ENCODE measurements around the gene CDK17.
A peak's percentile ranks its signal among the peaks of the same experiment; 100 is the strongest.

Gene CDK17

GRCh38 chr12:96313606-96314005, 86.6 kb downstream of the CDK17 start:
- DNase-seq, result no peak

DNA sequence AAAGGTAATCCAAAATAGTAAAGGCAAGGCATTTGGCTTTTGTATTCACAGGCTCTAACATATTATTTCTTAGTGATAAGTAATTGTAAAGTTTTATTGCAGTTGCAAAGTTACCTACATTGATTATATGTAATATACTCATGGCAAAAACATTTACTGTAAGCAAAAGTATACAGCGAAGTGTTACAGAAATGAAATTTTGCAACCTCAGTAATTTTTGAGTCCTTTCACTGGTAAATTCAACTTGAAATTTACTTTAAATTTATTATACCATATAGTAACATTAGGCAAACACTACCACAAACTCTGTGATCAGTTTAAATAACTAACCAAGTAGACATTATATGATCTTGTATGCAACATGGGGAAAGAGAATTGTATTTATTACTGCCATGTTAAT, 89.0 kb downstream of the CDK17 start:
- no peak for DNase-seq

DNA sequence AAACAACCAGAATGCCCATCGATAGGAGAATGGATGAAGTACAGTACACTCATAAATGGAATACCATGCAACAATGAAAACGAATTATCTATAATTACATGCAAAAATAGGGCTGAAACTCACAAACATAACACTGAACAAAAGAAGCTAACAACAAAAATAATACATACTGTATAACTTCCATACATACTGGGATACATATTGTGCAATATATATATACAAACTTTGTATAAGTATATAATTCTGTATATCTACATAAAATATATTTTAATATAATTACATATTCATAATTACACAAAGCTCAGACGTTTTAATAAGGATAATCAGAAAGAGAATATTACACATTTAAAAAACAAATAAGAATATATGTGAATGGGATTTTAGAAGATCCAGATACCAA, 90.2 kb downstream of the CDK17 start:
- DNase-seq, result no peak

DNA sequence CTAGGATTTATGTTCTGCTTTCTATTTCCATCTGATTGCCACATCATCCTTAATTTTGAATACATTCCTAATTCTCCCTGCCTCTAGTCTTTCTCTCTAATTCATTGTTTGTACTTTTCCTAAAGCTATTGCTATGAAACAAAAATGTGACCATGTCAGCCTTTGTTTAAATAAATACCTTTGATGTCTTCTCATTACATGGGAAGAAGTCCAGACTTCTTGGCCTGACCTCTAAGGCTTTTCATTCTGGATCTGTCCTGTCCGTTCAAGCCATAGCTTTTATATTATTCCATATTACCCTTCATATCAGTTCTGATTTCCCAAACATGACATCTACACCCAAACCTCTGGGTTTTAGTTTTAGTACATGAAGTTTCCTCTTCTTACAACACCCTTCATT, 91.4 kb downstream of the CDK17 start:
- DNase-seq, result no peak

DNA sequence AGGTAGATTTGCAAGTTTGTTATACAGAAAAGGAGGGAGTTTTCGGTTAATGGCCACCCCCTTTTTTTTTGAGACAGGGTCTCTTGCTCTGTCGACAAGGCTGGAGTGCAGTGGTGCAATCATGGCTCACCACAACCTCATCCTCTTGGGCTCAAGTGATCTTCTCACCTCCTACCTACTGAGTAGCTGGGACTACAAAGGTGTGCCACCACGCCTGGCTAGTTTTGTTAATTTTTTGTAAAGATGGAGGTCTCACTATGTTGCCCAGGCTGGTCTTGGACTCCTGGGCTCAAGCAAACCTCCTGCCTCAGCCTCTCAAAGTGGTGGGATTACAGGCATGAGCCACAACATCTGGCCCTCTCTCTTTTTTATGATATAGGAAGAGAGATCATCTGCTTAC, 94.6 kb downstream of the CDK17 start:
- DNase-seq, result no peak

GRCh38 chr12:96303653-96304052, 96.6 kb downstream of the CDK17 start:
- no peak for DNase-seq

DNA sequence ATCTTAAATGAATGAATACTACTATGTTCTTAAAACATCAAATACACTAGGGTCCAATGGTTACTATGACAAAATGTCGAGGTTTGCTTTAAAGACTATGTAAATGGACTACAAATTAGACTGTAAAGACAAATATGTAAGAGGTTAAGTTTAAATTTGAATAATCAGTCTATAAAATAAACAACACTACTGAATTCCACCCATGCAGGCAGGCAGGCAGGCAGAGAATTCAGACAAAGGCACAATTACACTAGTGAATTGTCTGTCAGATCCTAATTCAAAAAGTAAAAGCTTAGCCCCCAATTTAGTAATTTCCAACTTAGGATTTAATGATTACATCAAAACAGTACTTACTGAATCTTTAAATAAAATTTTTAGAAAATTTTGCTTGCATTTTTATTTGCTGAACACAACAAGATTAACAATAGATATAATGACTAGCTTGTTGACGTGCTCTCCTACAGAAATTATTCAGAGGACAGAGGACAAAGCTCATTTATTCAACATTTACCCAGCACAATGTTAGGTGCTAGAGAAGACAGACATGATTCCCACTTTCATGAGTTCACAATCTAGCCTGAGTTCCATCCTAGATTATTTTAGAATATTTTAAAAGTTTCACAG, 97.4 kb downstream of the CDK17 start:
- no peak for DNase-seq

DNA sequence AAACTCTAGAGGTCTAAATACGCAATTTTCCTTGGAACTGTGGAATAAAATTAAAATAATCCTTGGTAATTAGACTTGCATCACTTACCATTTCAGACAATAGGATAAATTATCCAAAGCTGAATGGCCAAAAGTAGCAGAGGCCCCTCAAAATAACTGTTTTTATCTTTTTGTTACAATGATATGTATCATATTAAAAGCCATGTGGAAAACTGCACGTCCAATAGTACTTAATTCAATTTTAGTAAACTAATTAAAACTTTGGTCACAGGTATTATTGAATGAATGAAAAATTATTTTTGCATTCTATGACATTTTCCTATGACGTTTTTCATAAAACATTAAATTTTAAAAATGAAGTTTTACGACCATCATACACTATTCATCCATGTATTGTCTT, 98.5 kb downstream of the CDK17 start:
- no peak for DNase-seq

DNA sequence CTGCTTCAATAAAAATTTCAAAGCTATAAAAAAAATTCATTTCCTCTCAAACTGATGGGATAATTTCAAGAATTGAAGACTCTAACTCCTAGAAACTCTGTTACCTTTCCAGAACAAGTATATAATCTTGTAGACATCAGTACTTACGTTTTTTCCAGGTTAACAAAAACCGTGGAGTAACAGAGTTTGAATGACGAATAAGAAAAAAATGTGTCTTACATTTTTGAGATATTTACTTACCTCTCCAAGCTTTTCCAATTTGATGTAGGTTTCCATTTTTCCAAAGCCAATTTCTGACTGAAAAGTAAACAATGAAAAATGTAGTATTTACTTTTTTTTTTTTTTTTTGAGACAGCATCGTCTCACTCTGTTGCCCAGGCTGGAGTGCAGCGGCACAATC, 100.2 kb downstream of the CDK17 start:
- DNase-seq, result no peak

- no peak for DNase-seq
Measured at GRCh38 chr12:96297504-96297903, 102.7 kb downstream of the CDK17 start.

- DNase-seq, result no peak
Measured at GRCh38 chr12:96295532-96296160, 104.6 kb downstream of the CDK17 start.

GRCh38 chr12:96294831-96295230, 105.4 kb downstream of the CDK17 start:
- peak; percentile 61 for DNase-seq

GRCh38 chr12:96293093-96293492, 107.1 kb downstream of the CDK17 start:
- DNase-seq, result no peak

- DNase-seq, result no peak
Measured at GRCh38 chr12:96289067-96289466, 111.2 kb downstream of the CDK17 start.

DNA sequence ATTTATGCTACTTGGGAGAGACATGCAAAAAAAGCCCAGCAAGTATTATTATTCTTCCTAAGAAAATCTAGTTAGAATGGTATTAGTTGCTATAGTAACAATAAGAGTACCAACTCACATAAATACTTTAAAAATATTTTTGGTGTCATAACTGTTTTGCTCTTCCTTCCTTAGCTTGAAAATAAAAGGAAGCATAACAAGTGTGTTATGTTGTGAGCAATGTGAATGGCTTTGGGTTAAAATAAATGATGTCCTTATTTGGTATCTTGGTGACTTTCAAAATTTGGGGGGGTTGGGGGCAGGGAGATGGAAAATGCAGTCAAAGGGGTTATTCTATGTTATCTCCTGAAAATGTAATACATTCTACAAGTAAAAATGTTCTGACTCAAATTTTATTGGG, 115.1 kb downstream of the CDK17 start:
- DNase-seq, result no peak

DNA sequence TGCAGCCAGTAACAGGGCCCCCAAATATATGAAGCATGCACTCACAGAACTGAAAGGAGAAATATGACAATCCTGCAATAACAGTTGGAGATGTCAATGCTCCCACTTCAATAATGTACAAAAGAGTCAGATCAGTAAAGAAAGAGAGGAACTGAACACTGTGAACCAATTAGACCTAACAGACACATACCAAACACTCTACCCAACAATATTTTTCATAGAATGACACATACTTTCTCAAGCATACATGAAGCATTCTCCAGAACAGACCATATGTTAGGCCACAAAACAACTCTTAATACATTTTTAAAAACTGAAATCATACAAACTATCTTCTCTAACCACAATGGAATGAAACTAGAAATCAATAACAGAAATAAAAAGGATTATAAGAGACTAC, 125.9 kb downstream of the CDK17 start:
- peak; percentile 89 for DNase-seq

DNA sequence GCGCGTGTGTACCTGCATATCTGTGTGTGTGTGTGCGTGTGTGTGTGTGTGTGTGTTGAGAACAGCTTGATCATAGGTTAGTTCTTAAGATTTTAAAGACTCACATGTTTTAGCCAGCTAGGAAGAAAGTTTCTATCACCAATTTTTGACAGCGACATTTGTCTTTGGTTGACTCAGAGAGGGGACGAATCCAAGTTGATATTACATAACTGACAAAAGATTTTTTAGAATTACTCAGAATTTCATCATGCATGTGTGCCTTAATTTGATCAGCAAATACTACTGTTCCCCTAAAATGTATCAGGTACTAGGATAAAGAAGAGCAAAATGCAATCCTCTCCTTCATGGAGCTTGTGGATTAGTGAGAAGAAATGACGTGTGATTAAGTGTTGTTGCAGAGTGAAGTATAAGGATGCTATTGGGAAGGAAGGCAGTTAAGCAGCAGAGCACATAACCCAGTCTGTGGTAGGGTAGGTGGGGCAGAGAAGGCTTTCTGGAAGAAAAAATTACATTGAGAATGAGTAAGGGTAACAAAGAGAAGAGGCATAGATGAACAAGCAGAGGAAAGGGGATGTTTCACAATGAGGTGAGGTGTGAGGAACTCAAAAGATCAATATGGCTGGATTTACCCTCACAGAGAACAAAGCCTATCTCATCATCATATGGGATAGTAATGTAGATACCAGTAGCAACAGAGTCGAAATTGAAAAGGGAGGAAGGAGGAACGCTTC, 128.6 kb downstream of the CDK17 start:
- DNase-seq, result peak; percentile 73

DNA sequence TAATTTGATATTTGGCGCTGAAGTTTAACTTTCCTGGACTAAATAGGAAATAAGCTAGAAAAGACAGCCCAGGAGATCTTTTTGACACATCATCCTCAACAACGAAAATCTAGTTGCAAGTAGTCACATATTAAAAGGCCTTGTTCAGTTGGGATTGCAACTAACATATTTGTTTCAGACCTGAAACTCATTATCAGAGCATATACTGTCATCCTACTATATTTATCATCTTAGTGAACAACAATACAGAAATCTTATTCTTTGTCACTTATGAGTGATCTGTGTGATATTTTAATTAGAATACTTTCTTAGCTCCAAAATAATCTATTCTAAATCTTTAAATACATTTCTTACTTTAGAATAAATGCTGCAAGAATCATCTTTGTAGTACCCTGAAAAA, 134.0 kb downstream of the CDK17 start:
- no peak for DNase-seq

DNA sequence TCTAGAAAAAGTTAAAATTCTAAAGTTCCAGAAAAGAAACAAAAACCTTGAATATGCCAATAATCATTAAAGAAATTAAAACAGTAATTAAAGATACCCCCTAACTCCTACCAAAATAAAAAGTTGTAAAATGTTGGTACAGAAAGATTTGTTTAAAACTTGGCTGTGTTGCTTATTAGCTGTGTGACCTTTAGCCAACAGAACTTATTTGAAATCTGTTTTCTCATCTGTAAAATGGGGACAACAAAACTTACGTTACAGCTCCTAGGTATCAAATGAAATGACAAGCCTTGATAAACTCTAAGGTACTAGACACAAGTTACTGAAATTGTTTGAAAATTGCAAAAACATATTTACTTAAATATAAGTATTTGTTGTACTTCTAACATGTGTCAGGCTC, 134.4 kb downstream of the CDK17 start:
- DNase-seq, result no peak

DNA sequence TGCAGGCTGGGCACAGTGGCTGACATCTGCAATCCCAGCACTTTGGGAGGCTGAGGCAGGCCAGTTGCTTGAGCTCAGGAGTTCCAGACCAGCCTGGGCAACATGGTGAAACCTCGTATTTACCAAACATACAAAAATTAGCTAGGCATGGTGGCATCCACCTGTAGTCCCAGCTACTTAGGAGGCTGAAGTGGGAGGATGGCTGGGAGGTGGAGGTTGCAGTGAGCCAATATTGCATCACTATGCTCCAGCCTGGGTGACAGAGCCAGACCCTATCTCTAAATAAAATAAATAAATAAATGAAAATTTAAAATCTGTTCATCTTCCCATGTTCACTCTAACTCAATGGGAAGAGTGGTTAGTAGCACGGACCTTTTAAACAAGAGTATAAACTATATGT, 134.8 kb downstream of the CDK17 start:
- DNase-seq, result no peak

GRCh38 chr12:96263449-96263902, 136.8 kb downstream of the CDK17 start:
- DNase-seq, result no peak

DNA sequence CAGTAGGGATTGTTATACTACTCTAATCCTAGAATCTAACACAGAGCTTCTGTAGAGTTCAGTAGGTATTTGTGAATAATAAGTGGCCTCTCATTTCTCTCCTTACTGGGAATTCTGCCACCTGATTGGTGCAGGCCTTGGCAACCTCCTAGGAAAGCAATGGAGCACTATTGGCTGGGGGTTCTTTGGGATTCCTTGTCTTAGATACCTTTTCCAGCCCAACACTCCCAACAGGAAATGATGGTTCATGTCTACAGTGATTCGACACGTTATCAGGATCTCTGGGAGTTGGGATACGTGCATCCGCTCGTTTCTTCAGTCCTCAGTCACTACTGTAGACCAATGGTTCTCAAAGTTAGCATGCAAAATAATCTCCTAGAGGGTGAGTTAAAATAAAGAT, 138.7 kb downstream of the CDK17 start:
- DNase-seq, result no peak

DNA sequence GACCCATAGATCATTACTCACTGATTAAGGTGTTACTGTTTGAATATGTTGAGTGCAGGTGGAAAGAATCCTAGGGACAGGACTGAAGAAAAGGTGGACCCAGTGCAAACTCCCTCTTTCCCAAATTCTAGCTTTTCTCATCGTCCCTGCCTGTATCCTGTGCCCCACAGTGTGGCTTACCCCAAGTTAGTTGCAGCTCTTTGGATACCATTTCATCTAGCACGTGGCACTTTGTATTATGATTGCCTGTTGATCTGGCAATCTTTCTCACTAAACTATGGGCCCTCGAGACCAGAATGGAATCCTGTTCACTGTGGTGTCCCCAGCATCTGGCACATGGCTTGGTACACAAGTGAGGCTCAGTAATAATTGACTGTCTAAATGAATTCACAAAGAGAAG, 139.6 kb downstream of the CDK17 start:
- DNase-seq, result no peak

GRCh38 chr12:96260231-96260630, 140.0 kb downstream of the CDK17 start:
- no peak for DNase-seq

All from fibroblast of upper back skin (primary cell).